ENCODE measurements around the gene PRRT1B. TPM values are rescaled to one million over a fixed set of nuclear protein-coding genes. Genes with fewer than 3 reads are reported as not detected.
A peak's percentile ranks its signal among the peaks of the same experiment; 100 is the strongest.
"Not testable (repeated sequence)": the region's sequence is repeated elsewhere in the genome, so short reads cannot be mapped to it uniquely, and the experiment has no call there.

The PRRT1B gene
- total RNA-seq, 1 experiment from 2014 or later, result 1.2 TPM

DNA sequence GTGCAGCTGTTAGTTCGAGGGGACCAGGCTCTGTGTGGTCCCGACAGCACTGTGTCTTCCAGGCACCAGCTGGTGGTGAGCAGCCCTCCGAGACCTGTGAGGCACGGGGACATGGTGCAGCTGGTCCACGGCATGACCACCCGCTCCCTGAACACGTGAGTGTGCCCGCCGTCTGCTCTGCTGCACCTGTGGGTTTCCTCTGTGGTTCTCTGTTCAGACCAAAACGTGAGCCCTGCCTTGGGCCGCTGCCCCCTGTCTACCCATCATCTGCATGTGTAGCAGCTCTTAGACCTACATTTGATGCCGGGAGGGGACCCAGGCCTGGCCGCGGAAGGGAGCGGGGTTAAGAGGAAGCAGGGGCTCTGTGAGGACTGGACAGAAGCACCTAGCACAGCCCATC lies 32.1 kb upstream of the PRRT1B start (continued):
- TF ChIP-seq, protein P1, sequence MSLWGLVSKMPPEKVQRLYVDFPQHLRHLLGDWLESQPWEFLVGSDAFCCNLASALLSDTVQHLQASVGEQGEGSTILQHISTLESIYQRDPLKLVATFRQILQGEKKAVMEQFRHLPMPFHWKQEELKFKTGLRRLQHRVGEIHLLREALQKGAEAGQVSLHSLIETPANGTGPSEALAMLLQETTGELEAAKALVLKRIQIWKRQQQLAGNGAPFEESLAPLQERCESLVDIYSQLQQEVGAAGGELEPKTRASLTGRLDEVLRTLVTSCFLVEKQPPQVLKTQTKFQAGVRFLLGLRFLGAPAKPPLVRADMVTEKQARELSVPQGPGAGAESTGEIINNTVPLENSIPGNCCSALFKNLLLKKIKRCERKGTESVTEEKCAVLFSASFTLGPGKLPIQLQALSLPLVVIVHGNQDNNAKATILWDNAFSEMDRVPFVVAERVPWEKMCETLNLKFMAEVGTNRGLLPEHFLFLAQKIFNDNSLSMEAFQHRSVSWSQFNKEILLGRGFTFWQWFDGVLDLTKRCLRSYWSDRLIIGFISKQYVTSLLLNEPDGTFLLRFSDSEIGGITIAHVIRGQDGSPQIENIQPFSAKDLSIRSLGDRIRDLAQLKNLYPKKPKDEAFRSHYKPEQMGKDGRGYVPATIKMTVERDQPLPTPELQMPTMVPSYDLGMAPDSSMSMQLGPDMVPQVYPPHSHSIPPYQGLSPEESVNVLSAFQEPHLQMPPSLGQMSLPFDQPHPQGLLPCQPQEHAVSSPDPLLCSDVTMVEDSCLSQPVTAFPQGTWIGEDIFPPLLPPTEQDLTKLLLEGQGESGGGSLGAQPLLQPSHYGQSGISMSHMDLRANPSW (CRISPR knock-in tag; conservative IDR thresholded peaks at IDR 0.05; ENCODE audit: low read depth), result no peak
- no peak for TF ChIP-seq ZNF317 (CRISPR knock-in tag; IDR thresholded peaks at IDR 0.05; ENCODE audit: borderline replicate concordance, low read depth)
- TF ChIP-seq NFYB (CRISPR knock-in tag; conservative IDR thresholded peaks at IDR 0.05; ENCODE audit: low read depth), result no peak

DNA sequence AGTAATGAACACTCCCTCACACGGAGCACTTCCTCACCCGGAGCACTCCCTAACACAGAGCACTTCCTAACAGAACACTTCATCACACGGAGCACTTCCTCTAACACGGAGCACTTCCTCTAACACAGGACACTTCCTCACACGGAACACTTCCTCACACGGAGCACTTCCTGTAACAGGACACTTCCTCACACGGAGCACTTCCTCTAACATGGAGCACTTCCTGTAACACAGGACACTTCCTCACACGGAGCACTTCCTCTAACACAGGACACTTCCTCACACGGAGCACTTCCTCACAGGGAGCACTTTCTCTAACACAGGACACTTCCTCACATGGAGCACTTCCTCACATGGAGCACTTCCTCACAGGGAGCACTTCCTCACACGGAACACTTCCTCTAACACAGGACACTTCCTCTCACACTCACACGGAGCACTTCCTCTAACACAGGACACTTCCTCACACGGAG lies 29.7 kb upstream of the PRRT1B start:
- CTCF ChIA-PET, result interaction anchor here (1.2 kb wide), 1 partner anchor 165 kb away, joined by 3 read pairs; no protein-coding TSS in a partner anchor
- H3K27ac Mint-ChIP-seq; H3K9me3 Mint-ChIP-seq; H3K4me3 Mint-ChIP-seq; ATAC-seq; H3K27me3 Mint-ChIP-seq (ENCODE audit: low read depth); DNase-seq (ENCODE audit: low spot score); H3K4me1 Mint-ChIP-seq; POLR2A ChIA-PET: not testable (repeated sequence)
- TF ChIP-seq ZNF263 (CRISPR knock-in tag; IDR thresholded peaks at IDR 0.05; ENCODE audit: low read depth), result peak; percentile 25; the same call in 1 of the 2 replicates
- peaks cover 55% of the 10 kb centered on the region for H3K36me3 Mint-ChIP-seq

DNA sequence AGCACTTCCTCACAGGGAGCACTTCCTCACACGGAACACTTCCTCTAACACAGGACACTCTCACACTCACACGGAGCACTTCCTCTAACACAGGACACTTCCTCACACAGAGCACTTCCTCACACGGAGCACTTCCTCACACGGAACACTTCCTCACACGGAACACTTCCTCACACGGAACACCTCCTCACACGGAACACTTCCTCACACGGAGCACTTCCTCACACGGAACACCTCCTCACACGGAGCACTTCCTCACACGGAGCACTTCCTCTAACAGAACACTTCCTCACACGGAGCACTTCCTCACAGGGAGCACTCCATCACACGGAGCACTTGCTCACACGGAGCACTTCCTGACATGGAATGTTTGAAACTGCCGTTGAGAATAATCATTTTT lies 29.2 kb upstream of the PRRT1B start:
- ATAC-seq (no peak), DNase-seq (ENCODE audit: low spot score) (no peak)
- TF ChIP-seq EMX1 (CRISPR knock-in tag; IDR thresholded peaks at IDR 0.05) (no peak), GABPB1 (CRISPR knock-in tag; IDR thresholded peaks at IDR 0.05) (no peak), CREM (CRISPR knock-in tag; IDR thresholded peaks at IDR 0.05) (no peak), ZNF423 (CRISPR knock-in tag; IDR thresholded peaks at IDR 0.05) (no peak), NR3C1 (CRISPR knock-in tag; conservative IDR thresholded peaks at IDR 0.05; ENCODE audit: low read depth) (no peak), NFATC4 (CRISPR knock-in tag; IDR thresholded peaks at IDR 0.05) (no peak), ESRRA (CRISPR knock-in tag; IDR thresholded peaks at IDR 0.05; ENCODE audit: borderline replicate concordance) (no peak)
- TF ChIP-seq, protein P2, sequence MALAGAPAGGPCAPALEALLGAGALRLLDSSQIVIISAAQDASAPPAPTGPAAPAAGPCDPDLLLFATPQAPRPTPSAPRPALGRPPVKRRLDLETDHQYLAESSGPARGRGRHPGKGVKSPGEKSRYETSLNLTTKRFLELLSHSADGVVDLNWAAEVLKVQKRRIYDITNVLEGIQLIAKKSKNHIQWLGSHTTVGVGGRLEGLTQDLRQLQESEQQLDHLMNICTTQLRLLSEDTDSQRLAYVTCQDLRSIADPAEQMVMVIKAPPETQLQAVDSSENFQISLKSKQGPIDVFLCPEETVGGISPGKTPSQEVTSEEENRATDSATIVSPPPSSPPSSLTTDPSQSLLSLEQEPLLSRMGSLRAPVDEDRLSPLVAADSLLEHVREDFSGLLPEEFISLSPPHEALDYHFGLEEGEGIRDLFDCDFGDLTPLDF (CRISPR knock-in tag; IDR thresholded peaks at IDR 0.05), result no peak
- TF ChIP-seq, protein P3, sequence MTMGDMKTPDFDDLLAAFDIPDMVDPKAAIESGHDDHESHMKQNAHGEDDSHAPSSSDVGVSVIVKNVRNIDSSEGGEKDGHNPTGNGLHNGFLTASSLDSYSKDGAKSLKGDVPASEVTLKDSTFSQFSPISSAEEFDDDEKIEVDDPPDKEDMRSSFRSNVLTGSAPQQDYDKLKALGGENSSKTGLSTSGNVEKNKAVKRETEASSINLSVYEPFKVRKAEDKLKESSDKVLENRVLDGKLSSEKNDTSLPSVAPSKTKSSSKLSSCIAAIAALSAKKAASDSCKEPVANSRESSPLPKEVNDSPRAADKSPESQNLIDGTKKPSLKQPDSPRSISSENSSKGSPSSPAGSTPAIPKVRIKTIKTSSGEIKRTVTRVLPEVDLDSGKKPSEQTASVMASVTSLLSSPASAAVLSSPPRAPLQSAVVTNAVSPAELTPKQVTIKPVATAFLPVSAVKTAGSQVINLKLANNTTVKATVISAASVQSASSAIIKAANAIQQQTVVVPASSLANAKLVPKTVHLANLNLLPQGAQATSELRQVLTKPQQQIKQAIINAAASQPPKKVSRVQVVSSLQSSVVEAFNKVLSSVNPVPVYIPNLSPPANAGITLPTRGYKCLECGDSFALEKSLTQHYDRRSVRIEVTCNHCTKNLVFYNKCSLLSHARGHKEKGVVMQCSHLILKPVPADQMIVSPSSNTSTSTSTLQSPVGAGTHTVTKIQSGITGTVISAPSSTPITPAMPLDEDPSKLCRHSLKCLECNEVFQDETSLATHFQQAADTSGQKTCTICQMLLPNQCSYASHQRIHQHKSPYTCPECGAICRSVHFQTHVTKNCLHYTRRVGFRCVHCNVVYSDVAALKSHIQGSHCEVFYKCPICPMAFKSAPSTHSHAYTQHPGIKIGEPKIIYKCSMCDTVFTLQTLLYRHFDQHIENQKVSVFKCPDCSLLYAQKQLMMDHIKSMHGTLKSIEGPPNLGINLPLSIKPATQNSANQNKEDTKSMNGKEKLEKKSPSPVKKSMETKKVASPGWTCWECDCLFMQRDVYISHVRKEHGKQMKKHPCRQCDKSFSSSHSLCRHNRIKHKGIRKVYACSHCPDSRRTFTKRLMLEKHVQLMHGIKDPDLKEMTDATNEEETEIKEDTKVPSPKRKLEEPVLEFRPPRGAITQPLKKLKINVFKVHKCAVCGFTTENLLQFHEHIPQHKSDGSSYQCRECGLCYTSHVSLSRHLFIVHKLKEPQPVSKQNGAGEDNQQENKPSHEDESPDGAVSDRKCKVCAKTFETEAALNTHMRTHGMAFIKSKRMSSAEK (CRISPR knock-in tag; IDR thresholded peaks at IDR 0.05; ENCODE audit: borderline replicate concordance), result no peak
- TF ChIP-seq, protein P4, sequence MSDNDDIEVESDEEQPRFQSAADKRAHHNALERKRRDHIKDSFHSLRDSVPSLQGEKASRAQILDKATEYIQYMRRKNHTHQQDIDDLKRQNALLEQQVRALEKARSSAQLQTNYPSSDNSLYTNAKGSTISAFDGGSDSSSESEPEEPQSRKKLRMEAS (CRISPR knock-in tag; IDR thresholded peaks at IDR 0.05), result no peak
- Mint-ChIP-seq H3K27me3 (ENCODE audit: low read depth) (no peaks in the 10 kb centered on the region), H3K36me3 (peaks cover 52% of the 10 kb centered on the region), H3K9me3 (no peaks in the 10 kb centered on the region), H3K4me3 (no peak overlapping the region), H3K4me1 (no peaks in the 10 kb centered on the region), H3K27ac (no peak overlapping the region)
- ChIA-PET CTCF (no interaction called here), POLR2A (no interaction called here)
